IPS DF 6.9 (cell line): ENCODE measurements around the gene ACTRT2.

Experiments used
- DNase-seq: peaks from one replicate; pipeline ENCODE4 v3.0.0-alpha.2; 2013; ENCODE audit warnings: low read depth, low spot score
- H3K27ac ChIP-seq: one replicate; pipeline ENCODE4 v1.5.1; 2013; ENCODE audit warnings: low read length, control low read depth
- H3K27me3 ChIP-seq: 2 replicates; pipeline ENCODE4 v1.6.1; 2013; ENCODE audit warnings: mild to moderate bottlenecking, low read length; ENCODE audit not compliant: control insufficient read depth, insufficient read depth
- H3K36me3 ChIP-seq: 2 replicates; pipeline ENCODE4 v1.6.1; 2013; ENCODE audit warnings: low read length; ENCODE audit not compliant: control insufficient read depth, insufficient read depth
- H3K4me1 ChIP-seq: 2 replicates; pipeline ENCODE4 v1.6.1; 2013; ENCODE audit warnings: low read length; ENCODE audit not compliant: control insufficient read depth, insufficient read depth
- H3K4me3 ChIP-seq: 2 replicates; pipeline ENCODE4 v1.5.1; 2013; ENCODE audit warnings: mild to moderate bottlenecking, low read length
- H3K9me3 ChIP-seq: 2 replicates; pipeline ENCODE4 v1.6.1; 2013; ENCODE audit warnings: low read length, inconsistent platforms; ENCODE audit not compliant: control insufficient read depth, insufficient read depth
- WGBS: extraction: QIAGEN DNeasy Blood & Tissue Kit; methylation state at CpG from one replicate; pipeline ENCODE4 v1.1.7; 2013; ENCODE audit warnings: mixed read lengths, missing lambda C conversion rate; ENCODE audit not compliant: insufficient read length, insufficient coverage; 5-methylcytosine and 5-hydroxymethylcytosine counted together

The ACTRT2 gene

GRCh38 chr1:2978691-2979190 lies 42.5 kb upstream of the ACTRT2 start:
- no peak overlapping the region for H3K4me3 ChIP-seq
- no peaks in the 10 kb centered on the region; the same call in 1 of the 2 replicates for H3K4me1 ChIP-seq
- H3K27me3 ChIP-seq, result no peaks in the 10 kb centered on the region
- no peak overlapping the region for H3K27ac ChIP-seq
- no peak for DNase-seq
- peaks cover 34% of the 10 kb centered on the region for H3K9me3 ChIP-seq
- no peaks in the 10 kb centered on the region; the same call in 1 of the 2 replicates for H3K36me3 ChIP-seq
- no CpG with 5 or more reads among the region's 11 CpGs for WGBS

DNA sequence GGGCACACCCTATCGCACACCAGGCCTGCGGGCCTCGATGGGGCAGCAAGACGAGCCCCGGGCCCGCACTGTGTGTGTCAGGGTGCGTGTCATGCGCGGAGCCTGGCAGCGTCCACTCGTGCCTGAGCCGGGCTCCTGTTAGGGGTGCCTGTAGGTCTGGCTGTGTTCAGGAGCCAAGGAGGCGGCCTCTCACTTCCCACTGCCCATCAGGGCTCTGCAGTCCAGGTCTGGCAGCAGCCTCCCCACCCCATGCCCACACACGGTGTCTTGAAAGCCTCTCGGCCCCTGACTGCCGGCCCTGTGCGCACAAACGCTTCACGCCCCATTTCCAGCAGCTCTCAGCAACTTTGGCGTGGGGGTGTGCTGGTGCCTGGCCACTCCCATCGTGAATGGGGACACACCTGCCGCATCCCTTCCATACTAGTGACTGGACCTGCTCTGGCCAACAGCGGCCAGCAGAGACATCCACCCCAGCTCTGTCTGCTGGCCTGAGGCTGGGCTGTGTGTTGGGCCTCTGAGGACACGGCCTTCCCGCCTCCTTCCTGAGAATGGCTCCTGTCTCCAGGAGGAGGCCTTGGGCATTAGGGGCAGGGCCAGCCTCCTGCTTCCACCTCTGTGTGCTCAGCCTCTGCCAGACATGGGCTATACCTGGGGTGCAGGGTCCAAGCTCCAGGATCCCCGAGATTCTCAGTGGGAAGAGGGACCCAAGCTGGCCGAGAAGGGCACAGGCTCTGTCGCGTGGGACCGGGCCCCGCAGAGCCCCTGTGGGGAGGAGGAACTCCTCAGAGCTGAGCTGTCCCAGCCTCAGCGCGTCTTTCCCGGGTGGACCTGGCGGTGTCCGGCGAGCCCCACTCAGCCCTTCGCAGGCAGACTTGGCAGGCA lies 41.8 kb upstream of the ACTRT2 start:
- no peak for DNase-seq
- Histone ChIP-seq H3K4me3 (no peak overlapping the region), H3K36me3 (no peaks in the 10 kb centered on the region; the same call in 1 of the 2 replicates), H3K27me3 (no peaks in the 10 kb centered on the region), H3K4me1 (no peaks in the 10 kb centered on the region; the same call in 1 of the 2 replicates), H3K9me3 (peaks cover 34% of the 10 kb centered on the region), H3K27ac (no peak overlapping the region)
- WGBS, result no CpG with 5 or more reads among the region's 38 CpGs

GRCh38 chr1:2980073-2980791 lies 41.0 kb upstream of the ACTRT2 start:
- Histone ChIP-seq H3K4me3 (no peak overlapping the region), H3K4me1 (no peaks in the 10 kb centered on the region; the same call in 1 of the 2 replicates), H3K27ac (no peak overlapping the region), H3K9me3 (peaks cover 35% of the 10 kb centered on the region), H3K27me3 (no peaks in the 10 kb centered on the region), H3K36me3 (no peaks in the 10 kb centered on the region; the same call in 1 of the 2 replicates)
- DNase-seq, result no peak
- WGBS, result no CpG with 5 or more reads among the region's 25 CpGs

- no CpG with 5 or more reads among the region's 12 CpGs for WGBS
- no peak for DNase-seq
- Histone ChIP-seq H3K4me3 (no peak overlapping the region), H3K27ac (no peak overlapping the region), H3K36me3 (no peaks in the 10 kb centered on the region; the same call in 1 of the 2 replicates), H3K9me3 (peaks cover 32% of the 10 kb centered on the region), H3K27me3 (no peaks in the 10 kb centered on the region), H3K4me1 (no peaks in the 10 kb centered on the region; the same call in 1 of the 2 replicates)
Measured at GRCh38 chr1:2980849-2981248, 40.4 kb upstream of the ACTRT2 start.

DNA sequence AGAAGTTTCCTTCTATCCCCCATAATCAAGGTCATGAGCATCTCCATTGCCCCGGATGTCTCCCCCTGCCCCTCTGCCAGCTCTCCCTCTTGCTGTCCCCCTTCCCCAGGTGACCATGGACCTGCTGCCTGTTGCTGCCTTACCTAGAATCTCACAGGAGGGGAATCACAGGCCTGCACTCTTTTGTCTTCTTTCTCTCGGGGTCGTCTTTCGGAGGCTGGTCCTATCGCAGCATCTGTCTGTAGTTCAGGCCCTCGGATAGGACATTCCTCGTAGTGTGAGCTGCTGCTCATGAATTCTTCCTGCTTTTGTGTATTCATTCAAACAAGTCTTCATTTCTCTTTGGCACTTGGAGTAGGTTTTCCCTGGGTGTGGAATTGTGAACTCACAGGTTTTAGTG lies 39.9 kb upstream of the ACTRT2 start:
- Histone ChIP-seq H3K4me3 (no peak overlapping the region), H3K27me3 (no peaks in the 10 kb centered on the region), H3K36me3 (no peaks in the 10 kb centered on the region; the same call in 1 of the 2 replicates), H3K9me3 (peaks cover 30% of the 10 kb centered on the region), H3K27ac (no peak overlapping the region), H3K4me1 (no peaks in the 10 kb centered on the region; the same call in 1 of the 2 replicates)
- no CpG with 5 or more reads among the region's 7 CpGs for WGBS
- DNase-seq, result no peak

- H3K9me3 ChIP-seq, result peaks cover 37% of the 10 kb centered on the region
- no CpG with 5 or more reads among the region's 19 CpGs for WGBS
- H3K36me3 ChIP-seq, result no peaks in the 10 kb centered on the region; the same call in 1 of the 2 replicates
- H3K27ac ChIP-seq, result no peak overlapping the region
- no peak for DNase-seq
- no peaks in the 10 kb centered on the region for H3K27me3 ChIP-seq
- H3K4me1 ChIP-seq, result no peaks in the 10 kb centered on the region; the same call in 1 of the 2 replicates
- no peak overlapping the region for H3K4me3 ChIP-seq
Measured at GRCh38 chr1:2981981-2982614, 39.2 kb upstream of the ACTRT2 start.

GRCh38 chr1:2982615-2983318 lies 38.5 kb upstream of the ACTRT2 start:
- Histone ChIP-seq H3K4me3 (no peak overlapping the region), H3K9me3 (peaks cover 38% of the 10 kb centered on the region), H3K36me3 (no peaks in the 10 kb centered on the region; the same call in 1 of the 2 replicates), H3K27me3 (no peaks in the 10 kb centered on the region), H3K4me1 (no peaks in the 10 kb centered on the region; the same call in 1 of the 2 replicates), H3K27ac (no peak overlapping the region)
- DNase-seq, result no peak
- no CpG with 5 or more reads among the region's 30 CpGs for WGBS

- DNase-seq, result no peak
- Histone ChIP-seq H3K4me1 (no peaks in the 10 kb centered on the region; the same call in 1 of the 2 replicates), H3K9me3 (peaks cover 35% of the 10 kb centered on the region), H3K4me3 (no peak overlapping the region), H3K36me3 (no peaks in the 10 kb centered on the region; the same call in 1 of the 2 replicates), H3K27ac (no peak overlapping the region), H3K27me3 (no peaks in the 10 kb centered on the region)
- no CpG with 5 or more reads among the region's 15 CpGs for WGBS
Measured at GRCh38 chr1:2983319-2983705, 38.0 kb upstream of the ACTRT2 start.

DNA sequence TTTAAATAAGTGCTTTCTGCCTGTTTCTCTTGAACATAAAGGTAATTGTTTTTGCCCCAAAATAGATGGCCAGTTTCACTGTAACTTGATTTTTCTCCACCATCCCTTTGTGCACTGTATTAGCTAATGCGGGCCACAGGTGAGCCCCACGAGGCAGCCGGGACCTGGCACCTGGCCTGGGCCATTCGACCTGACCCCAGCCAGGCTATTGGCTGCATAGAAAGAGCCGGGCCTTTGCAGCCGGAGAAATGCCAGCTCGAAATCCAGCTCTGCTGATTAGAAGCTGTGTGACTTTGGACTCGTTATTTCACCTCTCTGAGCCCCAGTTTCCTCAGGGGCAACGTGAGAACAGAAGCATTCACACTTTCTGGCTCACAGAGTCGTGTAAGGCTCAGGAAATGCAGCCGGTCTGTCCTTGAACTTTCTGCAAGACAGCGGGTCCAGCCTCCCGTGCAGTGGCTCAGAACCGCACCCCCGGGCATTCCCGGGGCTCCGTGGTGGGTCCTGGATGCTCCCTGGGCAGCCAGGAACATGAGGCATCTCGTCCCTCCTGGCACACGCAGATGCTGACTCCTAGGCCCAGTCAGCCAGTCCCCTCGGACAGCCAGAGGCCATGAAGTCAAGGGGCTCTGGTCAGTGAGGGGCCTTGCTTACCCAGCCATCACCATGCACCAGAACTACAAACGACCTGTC lies 37.4 kb upstream of the ACTRT2 start:
- no peaks in the 10 kb centered on the region; the same call in 1 of the 2 replicates for H3K36me3 ChIP-seq
- no peaks in the 10 kb centered on the region for H3K27me3 ChIP-seq
- WGBS, result no CpG with 5 or more reads among the region's 21 CpGs
- no peak for DNase-seq
- H3K9me3 ChIP-seq, result peaks cover 32% of the 10 kb centered on the region
- no peak overlapping the region for H3K27ac ChIP-seq
- no peak overlapping the region for H3K4me3 ChIP-seq
- H3K4me1 ChIP-seq, result no peaks in the 10 kb centered on the region; the same call in 1 of the 2 replicates
